ENCODE measurements around the gene GNLY. TPM values are rescaled to one million over a fixed set of nuclear protein-coding genes. Genes with fewer than 3 reads are reported as not detected.
"Not testable (repeated sequence)": the region's sequence is repeated elsewhere in the genome, so short reads cannot be mapped to it uniquely, and the experiment has no call there.

The GNLY gene
- total RNA-seq, 1 donor from 2014 or later: not detected

DNA sequence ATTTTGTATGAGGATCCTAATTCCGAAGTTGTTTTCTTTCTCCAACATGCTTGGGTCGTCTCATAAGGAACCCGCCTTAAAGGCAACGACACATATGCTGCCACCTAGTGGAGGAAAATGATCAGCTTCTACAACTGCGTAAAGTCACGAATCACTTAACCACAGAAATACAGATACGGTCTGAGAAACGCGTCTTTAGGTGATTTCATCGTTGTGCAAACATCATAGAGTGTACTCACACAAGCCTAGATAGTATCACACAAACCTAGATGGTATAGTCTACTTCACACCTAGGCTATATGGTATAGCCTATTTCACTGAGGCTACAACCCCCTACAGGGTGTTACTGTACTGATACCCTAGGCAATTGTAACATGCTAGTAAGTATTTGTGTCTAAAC, 13.1 kb downstream of the GNLY start:
- DNase-seq (ENCODE audit: low read depth in 2 of 2): peak; percentile 72 to 88

DNA sequence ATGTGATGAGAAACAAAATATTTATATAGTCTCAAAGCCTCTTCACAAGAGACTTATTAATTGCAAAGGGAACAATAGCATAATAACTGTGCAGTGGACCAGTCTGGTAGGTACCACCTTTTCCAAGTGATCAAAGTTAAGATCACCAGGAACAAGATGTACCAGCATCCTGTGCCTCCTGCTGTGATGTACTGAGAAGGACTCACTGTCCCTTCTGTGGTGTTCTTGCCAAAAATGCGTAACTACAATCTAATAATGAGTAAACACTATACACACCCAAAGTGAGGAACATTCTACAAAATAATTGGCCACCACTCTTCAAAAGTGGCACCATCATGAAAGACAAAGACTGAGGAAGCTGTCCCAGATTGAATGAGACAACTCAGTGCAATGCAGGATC, 14.5 kb downstream of the GNLY start:
- DNase-seq (ENCODE audit: low read depth in 2 of 2): no peak

DNA sequence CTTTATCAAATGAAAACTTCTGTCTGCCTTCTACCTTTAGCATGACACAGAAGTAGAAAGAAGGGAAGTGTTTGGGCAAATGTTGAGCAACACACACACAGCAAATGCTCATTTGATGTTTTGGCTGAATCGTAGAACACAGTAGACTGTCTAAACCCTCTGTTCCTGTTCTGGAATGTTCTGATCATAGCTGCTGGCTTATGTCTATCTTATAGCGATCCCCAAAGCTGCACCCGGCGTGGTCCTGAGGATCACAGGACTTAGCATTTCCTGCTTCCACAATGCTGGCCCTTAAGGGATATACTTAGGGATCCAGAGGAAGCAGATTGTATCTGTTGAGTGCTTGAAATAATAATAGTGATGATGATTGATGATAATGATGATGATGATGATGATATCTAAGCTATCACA, 15.2 kb downstream of the GNLY start:
- peak in 1 of 2 donors; percentile 36 for DNase-seq (ENCODE audit: low read depth in 2 of 2)

DNA sequence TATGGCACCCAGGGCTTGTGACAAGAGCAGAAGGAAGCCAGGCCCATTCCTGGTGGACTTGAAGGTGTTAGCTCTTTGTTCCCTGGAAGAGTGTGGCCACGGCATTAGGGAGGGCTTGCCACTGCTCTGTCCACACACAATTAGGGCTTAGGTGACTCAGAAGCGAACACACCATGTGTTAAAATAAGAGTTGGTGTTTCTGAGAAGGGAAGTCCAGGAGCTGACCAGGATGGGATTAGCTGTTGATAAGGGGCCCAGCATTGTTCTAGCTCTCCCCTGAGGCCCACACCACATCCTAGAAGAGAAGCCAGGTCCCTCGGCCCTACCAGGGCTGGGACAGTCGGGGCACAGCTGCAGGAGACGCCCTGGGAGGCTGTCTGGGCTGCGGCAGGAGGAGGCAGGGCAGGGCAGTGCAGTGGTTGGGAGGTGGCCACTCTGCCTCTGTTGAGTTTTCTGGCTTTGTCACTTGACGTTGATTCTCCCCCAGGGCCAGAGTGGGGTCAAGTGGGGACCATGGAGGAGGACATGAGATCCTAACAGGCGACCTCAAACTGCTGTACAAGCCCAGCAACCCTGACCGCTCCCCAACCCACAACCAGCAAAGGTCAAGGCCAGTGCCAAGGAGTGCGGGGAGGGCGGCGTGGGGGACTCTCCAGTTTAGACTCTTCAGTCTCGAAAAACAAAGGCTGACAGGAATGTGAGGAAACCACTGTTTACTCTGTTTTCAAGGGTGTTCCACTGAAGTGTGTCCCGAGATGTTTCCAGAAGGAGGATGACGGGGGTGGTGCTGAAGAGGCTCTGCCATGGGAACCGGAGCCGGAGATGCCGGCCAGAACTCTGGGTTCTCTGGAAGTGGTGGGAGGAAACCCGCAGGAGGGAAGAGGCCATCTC, 16.8 kb downstream of the GNLY start:
- peak in 1 of 2 donors; percentile 77 for DNase-seq (ENCODE audit: low read depth in 2 of 2)

DNA sequence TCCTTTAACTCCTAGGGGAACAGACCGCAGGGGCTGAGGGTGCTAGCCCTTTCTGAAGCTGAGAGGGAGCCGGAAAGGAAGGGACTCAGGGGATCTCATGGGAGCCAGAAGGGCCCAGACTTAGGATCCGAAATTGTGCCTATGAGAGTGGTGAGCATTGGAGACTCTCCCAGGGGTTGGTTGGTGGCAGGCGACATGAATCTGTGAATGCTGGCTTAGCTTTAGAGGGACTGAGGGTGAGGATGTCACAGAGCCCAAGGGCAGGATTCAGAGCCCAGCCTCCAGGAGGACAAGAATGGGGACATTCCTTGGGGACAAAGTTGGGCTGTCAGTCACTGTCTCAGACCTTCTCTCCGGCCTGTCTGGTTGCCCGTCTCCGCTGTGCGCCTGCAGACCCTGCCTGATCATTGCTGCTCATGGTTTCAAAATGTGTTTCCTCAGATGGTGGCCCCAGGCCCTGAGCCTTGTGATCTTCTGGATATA, 17.5 kb downstream of the GNLY start:
- DNase-seq (ENCODE audit: low read depth in 2 of 2): no peak

DNA sequence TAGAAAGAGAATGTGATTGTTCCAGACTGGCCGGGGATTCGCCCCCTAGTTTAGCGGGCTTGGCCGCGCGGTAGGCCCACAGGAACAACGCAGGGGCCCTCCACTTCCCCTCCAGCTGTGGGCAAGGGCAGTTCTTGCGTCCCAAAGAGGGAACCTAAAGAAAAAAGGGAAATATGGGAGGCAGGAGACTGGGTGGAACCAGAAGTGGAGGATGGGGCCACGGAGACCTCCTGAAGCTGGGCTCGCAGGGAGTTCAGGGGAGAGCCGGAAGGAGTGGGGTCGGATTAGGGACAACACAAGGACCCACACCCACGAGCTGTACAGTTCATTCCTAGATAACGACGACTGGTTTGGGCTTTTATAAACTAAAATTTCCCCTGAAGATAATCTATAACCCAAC, 18.2 kb downstream of the GNLY start:
- no peak for DNase-seq (ENCODE audit: low read depth in 2 of 2)

DNA sequence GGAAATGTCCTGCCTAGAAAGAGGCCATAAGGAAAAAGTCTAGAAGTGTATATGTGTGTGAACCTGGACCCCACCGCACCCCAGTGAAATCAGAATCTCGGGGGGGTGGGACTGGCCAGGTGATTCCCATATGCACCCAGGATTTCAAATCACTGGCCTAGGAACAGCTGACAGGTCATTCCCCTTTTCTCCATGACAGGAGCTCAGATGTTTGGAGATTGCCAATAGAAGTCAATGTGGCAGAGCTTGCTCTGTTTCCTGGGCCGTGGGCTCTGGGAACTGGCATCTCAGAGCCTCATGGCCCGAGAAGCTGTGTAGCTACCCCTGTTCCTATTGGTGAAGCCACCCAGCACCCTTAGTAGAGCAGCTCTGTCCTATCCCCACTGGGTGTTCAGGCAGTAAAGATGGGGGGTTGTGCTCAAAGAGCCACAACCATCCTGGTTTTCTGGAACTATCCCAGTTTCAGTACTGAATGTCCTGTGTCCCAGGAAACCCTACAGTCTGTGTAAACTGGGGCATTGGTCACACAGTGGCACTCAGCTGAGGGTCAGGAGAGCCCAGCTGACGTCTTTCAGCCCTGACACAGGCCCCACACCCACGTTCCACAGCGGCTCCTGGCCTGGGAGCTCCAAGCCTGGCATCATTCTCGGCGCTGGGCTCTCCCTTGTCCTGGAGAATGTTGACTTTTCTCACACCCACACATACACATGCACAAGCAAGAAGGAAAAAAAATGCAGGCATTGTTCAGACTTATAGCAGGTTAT, 18.9 kb downstream of the GNLY start:
- DNase-seq (ENCODE audit: low read depth in 2 of 2): no peak

DNA sequence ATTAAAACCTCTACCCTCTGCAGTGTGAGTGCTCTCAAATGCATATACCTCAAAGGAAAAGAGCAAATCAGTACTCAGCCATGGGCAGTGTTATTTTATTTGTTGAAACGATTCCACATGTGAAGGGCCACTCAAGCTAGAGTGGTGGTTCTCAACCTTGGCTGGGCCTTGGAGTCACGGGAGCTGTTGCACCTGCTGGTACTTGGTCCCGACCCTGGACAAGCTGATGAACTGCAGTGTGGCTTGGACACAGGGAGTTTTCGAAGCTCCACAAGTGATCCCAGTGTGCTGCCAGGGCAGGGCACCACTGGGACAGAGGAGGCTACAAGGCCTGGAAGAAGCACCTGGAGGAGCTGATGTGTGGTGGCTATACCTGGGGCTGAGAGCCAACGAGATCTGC, 19.7 kb downstream of the GNLY start:
- DNase-seq (ENCODE audit: low read depth in 2 of 2): no peak

DNA sequence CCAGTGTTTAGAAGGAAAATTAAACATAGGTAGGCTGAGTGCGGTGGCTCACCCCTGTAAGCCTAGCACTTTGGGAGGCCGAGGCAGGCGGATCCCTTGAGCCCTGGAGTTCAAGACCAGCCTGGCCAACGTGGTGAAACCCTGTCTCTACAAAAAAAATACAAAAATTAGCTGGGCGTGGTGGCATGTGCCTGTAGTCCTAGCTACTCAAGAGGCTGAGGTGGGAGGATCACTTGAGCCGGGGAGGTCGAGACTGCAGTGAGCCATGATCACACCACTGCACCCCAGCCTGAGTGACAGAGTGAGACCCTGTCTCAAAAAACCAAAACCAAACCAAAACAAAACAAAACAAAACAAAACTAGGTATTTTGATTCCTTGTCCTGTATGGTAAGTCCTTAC, 20.3 kb downstream of the GNLY start:
- DNase-seq (ENCODE audit: low read depth in 2 of 2): not testable (repeated sequence)

DNA sequence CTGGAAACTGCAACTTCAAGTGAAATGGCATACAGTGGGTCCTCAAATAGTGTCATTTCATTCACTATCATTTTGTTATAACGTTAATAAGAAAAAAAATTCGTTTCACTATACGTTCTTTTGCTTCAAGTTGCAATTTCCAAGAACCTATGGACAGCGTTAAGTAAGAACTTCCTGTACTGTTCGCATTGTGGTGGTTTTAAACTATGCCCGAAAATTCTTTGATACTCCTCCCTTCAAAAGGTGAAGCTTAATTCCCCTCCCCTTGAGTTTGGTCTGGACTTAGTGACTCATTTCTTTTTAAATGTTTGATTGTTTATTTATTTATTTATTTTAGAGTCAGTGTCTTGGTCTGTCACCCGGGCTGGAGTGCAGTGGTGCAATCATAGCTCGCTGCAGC, 20.7 kb downstream of the GNLY start:
- no peak for DNase-seq (ENCODE audit: low read depth in 2 of 2)

DNA sequence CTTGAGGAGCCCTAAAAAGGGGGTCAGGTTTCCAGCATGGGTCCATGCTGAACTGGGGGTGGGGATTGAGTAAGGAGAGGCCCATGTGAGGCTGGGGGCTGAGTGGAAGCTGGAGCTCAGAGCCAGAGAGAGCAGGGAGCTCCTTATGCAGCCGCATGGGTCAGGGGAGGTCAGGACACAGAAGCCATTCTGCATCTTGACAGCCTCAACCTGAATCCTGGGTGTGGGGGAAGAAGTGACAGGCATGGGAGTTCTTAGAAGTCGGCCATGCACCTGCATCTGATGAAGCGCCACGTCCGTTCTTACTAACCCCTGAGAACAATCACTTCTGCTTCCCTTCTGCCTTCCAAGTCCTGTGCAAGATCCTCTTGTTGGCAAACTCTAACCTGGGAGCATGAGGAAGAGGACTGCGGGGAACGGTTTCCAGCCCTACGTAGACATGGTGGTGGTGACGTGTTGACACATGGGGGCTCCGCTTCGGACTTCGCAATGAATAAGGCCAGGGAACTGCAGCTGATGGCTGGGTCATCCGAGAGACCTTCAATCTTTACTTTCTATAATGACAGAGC, 22.3 kb downstream of the GNLY start:
- DNase-seq (ENCODE audit: low read depth in 2 of 2): no peak

DNA sequence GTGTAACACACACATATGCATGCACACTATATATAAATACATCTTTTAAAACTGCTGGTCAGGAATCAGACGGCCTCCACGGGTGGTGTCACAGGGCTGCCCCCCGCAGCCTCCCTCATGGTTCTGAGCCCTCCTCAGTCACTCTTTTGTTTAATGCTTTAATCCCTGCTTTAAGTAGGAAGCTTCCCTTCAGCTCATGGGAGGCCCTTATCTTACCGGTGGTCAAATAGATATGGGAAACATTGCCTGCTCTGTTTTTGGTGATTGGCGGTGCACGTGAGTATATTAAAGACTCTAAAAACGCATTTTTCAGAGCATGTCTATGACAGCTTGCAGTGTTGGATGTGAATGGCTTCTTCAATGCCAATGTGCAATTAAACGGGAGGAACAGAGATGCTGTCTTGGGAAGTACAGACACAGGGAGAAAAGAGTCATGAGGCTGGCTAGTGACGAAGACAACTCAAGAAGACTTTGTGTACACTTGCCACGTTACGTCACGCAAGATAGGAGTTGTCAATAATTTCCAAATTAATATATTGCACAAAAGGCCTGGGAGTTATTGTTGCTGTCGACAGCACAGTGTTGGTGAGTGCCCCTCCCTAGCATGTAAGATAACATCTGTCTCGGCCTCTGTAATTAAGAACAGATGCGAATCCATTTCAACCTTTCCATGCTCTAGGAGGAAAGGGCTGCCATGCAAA, 23.3 kb downstream of the GNLY start:
- no peak for DNase-seq (ENCODE audit: low read depth in 2 of 2)

DNA sequence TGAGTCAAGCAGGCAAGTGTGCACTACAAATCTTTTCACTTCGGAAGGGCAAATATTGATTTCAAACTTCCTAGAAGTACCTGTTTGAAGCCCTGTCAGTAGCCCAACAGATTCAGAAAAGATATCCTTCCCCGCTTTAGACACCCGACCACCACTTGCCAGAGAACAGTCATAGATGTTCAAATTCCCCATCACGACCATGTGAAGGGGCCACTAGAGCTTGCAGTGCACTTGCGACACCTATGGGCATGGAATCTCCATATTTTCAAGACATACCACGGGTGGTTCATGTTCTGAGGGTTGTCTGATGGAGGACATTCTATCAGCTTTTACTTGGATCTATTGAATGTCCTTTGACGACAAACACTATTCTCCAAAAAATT, 23.8 kb downstream of the GNLY start:
- no peak for DNase-seq (ENCODE audit: low read depth in 2 of 2)

DNA sequence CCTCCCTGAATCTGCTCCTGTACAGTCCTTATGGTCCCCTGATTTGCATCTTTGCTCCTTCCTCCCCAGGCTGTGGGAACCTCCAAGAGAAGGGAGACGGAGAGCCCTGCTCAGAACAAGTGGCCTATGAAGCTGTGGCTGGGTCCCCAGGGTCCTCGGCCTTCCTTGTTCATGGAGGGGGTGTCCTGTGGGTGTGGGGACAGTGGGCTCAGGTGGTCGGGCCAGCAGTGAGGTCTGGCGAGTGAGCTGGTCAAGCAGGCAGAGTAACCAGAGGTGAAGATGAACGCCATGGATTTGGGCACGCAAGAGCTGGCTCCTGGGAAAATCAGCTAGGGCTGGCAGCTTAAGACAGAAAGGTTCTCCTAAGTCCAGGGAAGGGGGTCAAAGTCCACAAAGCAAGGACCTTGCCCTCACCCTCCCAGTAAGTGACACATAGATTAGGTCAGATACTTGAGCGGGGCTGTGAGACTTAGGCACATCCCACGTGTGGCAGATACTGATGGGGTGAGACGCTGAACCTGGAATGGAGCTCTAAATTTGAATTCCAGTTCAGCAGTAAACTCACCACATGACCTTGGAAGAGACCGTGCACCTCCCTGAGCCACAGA, 24.8 kb downstream of the GNLY start:
- DNase-seq (ENCODE audit: low read depth in 2 of 2): no peak

DNA sequence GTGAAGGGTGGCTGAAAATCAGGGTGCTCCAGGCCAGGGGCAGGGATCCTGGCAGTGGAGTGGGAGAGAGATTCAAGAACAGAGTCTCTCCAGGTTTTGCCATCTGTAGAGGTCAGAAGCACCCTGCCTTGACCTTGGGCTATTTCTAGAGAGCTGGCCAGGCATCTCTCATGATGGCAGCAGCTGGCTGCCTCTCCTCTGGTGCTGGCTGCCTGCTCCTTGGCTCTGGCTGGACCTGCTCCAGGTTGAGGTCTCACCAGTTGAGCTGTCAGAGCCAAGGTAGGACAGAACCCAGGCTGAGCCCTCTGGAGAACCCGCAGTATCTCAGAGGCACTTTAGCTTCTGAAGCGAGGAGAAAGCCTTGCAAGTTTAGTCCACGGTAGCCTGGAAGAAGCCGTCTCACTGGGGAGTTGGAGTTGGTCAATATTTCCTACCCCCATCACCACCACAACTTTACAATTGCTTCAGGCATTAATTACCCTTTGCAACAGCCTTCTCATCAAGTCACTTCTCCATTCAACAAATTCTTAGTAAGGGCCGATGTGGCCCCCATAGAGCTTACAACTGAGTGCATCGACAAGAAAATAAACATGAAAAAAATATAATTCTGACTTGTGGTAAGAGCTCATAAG, 25.6 kb downstream of the GNLY start:
- DNase-seq (ENCODE audit: low read depth in 2 of 2): no peak

DNA sequence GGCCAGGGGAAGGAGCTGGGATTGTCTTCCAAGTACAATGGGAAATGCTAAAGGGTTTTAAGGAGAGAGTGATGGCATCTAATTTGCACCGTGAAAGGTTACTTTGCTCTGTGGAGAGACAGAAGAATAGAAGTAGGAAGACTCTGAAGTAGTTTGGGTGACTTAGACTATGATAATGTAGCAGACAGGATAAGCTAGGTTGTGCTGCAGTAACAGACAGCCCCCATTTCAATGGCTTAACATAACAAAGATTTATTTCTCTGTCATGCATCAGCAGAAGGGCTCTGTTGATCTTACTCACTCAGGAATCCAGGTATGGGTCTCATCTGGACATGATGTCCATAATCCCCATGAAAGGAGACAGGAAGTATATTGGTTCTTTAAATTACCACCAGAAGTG, 26.4 kb downstream of the GNLY start:
- no peak for DNase-seq (ENCODE audit: low read depth in 2 of 2)

DNA sequence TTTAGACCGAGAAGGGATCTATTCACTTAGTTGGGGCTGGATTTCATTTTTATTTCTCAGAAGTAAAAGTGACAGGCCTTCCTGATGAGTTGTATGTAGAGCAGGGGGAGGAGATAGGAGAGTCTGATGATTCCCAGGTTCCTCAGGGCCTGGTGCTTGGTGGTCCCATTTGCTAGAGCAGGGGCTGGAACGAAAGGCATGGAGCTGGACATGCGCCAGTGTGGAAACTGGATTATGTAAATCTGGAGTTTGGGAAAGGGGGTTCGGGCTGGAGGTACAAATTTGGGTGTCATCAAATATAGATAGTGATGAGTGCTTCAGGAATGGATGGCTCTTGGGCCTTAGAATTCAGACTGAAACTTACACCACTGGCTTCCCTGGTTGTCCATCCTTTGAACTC, 27.5 kb downstream of the GNLY start:
- no peak for DNase-seq (ENCODE audit: low read depth in 2 of 2)

DNA sequence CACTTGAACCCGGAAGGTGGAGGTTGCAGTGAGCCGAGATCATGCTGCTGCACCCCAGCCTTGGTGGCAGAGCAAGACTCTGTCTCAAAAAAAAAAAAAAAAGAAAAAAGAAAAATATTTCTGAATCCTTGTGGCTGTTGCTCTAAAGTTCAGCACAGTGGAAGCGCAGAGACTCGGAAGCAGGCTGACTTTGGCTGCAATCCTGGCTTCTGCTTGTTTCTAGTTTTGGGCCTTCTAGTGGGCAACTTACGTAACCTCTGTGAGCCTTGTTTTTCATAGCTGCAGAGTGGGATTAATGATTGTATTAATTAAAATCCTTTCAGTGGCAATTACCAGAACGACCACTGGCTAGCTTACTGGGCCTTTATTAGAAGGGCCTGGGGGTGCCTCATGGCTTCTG, 28.4 kb downstream of the GNLY start:
- DNase-seq (ENCODE audit: low read depth in 2 of 2): no peak

DNA sequence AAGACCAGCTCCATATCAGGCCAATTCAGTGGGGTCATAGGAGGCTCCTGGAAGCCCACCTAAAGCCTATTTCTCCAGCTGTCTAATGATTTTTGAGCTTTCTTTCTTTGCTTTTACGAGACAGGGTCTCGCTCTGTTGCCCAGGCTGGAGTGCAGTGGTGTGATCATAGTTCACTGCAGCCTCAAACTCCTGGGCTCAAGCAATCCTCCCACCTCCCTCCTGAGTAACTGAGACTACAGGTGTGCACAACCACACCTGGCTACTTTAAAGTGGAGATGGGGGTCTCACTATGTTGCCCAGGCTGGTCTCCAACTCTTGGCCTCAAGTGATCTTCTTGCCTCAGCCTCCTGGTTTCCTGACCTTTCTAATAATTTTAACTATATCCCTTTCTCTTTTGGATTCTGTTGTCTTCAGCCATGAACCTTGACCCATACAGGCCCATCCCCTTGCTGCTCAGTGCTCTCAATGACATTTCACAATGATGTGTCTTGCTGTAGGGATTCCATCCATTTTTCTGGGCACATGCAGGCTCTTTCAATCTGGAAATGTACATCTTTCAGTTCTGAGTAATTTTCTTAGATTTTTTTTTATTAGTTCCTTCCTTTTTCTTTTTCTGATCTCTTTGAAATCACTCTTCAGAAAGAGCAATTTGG, 29.7 kb downstream of the GNLY start:
- DNase-seq (ENCODE audit: low read depth in 2 of 2): no peak

DNA sequence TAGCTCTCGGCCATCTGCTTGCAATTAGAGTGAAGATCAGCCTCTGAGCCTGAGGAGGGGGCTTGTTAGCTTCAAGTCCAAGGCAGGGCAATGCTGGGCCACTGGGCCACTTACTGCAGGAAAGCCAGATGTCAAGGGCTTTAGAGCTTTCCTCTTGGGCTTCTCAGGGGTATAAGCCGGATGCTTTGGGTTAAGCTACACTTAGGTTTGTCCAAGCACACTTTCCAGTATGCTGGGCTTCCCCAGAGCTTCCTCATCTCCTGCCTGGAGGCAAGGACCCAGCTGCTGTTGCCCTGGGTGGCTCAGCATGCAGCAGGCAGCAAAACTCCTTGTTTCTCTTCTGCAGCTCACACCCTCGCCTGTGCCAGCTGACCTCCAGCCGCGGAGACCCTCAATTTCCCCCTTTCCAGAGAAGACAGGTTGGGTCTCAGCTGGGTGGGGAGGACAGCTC, 30.6 kb downstream of the GNLY start:
- no peak for DNase-seq (ENCODE audit: low read depth in 2 of 2)
